ENCODE results near the gene FOXI2.

GRCh38 chr10:127720903-127721302 is 16.1 kb upstream of the FOXI2 start:
- TF ChIP-seq, protein P1, sequence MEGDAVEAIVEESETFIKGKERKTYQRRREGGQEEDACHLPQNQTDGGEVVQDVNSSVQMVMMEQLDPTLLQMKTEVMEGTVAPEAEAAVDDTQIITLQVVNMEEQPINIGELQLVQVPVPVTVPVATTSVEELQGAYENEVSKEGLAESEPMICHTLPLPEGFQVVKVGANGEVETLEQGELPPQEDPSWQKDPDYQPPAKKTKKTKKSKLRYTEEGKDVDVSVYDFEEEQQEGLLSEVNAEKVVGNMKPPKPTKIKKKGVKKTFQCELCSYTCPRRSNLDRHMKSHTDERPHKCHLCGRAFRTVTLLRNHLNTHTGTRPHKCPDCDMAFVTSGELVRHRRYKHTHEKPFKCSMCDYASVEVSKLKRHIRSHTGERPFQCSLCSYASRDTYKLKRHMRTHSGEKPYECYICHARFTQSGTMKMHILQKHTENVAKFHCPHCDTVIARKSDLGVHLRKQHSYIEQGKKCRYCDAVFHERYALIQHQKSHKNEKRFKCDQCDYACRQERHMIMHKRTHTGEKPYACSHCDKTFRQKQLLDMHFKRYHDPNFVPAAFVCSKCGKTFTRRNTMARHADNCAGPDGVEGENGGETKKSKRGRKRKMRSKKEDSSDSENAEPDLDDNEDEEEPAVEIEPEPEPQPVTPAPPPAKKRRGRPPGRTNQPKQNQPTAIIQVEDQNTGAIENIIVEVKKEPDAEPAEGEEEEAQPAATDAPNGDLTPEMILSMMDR (IDR thresholded peaks at IDR 0.05) = no peak
- TF ChIP-seq POLR2A (IDR thresholded peaks at IDR 0.05) = no peak
